ENCODE data around the gene ABCD4.
A peak's percentile ranks its signal among the peaks of the same experiment; 100 is the strongest.
"Not testable (repeated sequence)": the region's sequence is repeated elsewhere in the genome, so short reads cannot be mapped to it uniquely, and the experiment has no call there.

Gene ABCD4

DNA sequence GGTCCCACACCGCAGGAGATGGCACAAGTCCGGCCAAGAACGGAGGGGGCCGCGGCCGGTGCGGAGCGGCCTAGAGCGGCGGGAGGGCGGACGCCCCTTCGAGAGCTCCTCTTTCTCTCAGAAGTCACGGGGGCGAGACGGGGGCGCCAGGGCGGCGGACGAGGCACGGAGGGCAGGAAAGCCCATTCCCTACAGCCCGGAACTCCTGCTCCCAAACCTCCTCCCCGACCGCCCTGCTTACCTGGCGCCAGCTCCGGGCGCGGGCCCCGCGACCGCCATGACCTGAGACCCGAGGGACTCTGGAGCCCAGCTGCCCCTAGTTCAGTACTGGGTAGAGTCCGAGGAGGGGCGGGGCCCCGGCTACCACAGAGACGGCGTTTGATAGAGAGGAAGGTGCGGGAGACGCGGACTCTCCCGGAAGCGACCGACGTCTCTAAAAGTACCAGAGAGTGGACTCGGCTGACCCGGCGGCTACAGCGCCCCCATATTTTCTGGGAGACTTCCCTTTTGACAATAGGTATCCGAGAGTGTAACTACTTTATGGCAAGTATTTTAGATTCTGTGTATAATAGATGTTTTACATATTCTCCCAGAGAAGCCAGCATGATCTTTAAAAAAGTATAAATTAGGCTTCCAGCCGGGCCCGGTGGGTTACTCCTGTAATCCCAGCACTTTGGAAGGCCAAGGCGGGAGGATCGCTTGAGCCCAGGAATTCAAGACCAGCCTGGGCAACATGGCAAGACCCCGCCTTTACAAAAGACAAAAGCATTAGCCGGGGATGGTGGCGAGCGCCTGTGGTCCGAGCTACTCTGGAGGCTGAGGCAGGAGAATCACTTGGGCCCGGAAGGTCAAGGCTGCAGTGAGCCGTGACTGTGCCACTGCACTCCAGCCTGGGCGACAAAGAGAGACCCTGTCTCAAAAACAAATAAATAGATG, at the start of gene ABCD4:
Gene ABCD4, minus strand, starts transcription at position 301 of the 936 bp plus-strand sequence. Its CDS starts 22 bp downstream, at position 279.
- Mint-ChIP-seq H3K36me3 (ENCODE audit: low read depth) (peaks cover 9% of the 10 kb centered on the region), H3K4me1 (peaks cover 26% of the 10 kb centered on the region), H3K27ac (peak within 1 kb of the TSS; percentile 93), H3K9me3 (no peaks in the 10 kb centered on the region), H3K4me3 (peak within 1 kb of the TSS; percentile 99), H3K27me3 (no peaks in the 10 kb centered on the region)
- ATAC-seq: peak; percentile 99
- DNase-seq: peak; percentile 94

DNA sequence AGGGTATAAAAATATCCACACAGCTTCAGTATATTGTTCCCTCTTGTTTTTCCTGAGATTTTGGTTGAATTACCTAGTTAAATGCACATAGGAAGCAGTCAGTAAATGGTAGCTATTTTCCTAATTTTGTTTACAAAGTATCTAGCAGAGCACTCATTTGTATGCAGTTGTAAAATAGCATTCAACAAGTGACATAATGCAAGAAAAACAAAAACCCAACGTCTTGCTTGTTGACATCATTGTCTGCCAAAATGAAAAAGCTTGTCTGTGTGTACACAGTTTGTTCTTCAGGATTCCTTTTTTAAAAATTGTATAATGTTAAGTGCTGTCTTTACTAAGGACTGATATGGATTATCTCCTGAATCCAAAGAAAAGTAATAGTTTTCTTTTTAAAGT, 48.2 kb upstream of the ABCD4 start:
- Mint-ChIP-seq H3K4me3 (no peak overlapping the region), H3K27ac (no peak overlapping the region), H3K27me3 (peaks cover 6% of the 10 kb centered on the region), H3K9me3 (no peaks in the 10 kb centered on the region), H3K36me3 (ENCODE audit: low read depth) (no peaks in the 10 kb centered on the region), H3K4me1 (no peaks in the 10 kb centered on the region)
- ATAC-seq (no peak), DNase-seq (no peak)

DNA sequence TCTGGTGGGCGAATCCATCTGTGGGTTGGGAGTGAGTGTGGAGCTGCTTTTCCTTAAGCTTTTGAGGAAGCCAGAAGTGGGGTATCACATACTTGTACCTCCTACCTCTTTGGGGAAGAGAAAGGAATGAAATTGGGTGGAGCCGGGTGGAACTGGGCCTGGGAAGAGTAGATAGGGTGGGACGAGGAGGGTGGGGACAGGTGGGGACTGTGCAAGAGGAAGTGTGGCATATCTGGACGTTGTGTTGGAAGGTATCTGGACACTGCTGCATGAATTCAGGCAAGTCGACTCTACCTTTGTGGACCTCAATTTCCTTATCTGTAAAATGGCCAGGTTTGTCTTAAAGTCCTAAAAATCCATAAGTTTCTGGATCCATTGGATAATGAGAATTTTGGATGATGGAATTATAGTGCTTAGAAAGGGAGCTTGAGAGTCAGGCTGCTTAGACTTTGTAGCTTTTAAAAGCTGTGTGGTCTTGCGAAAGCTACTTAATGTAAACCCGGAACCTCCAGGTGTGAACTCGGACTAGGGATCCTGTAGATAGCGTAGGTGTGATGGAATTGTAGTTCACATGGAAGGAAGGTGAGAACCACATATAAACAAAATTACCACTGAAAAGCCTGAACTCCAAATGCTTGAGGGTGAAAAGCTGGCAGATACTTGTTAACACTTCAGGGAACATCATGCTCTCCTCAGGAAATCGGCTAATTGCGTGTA, 47.6 kb upstream of the ABCD4 start:
- Mint-ChIP-seq H3K4me1 (no peaks in the 10 kb centered on the region), H3K27ac (no peak overlapping the region), H3K4me3 (no peak overlapping the region), H3K9me3 (no peaks in the 10 kb centered on the region), H3K27me3 (peaks cover 6% of the 10 kb centered on the region), H3K36me3 (ENCODE audit: low read depth) (no peaks in the 10 kb centered on the region)
- ATAC-seq (no peak), DNase-seq (no peak)

DNA sequence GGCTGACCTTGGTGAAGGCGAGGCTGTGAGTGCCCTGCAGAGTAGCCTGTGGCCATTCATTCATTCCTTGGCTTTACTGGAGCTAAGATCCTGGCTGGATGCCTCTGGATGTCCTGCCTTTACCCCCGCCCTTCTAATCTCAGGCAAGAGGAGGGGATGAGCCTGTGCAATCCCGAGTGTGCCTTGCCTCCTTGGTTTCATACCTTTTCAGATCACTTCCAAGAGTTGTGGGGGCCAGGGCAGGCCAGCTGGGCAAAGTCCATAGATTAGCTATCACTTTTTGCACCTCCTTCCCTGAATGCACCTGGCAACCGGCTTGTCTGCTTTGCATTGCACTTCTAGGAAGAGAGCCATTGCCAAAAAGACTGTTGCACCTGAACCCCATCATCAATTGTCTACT, 47.0 kb upstream of the ABCD4 start:
- H3K27me3 Mint-ChIP-seq: peaks cover 4% of the 10 kb centered on the region
- no peak for DNase-seq
- ATAC-seq: no peak
- H3K9me3 Mint-ChIP-seq: no peaks in the 10 kb centered on the region
- no peaks in the 10 kb centered on the region for H3K4me1 Mint-ChIP-seq
- no peaks in the 10 kb centered on the region for H3K36me3 Mint-ChIP-seq (ENCODE audit: low read depth)
- H3K4me3 Mint-ChIP-seq: no peak overlapping the region
- H3K27ac Mint-ChIP-seq: no peak overlapping the region

DNA sequence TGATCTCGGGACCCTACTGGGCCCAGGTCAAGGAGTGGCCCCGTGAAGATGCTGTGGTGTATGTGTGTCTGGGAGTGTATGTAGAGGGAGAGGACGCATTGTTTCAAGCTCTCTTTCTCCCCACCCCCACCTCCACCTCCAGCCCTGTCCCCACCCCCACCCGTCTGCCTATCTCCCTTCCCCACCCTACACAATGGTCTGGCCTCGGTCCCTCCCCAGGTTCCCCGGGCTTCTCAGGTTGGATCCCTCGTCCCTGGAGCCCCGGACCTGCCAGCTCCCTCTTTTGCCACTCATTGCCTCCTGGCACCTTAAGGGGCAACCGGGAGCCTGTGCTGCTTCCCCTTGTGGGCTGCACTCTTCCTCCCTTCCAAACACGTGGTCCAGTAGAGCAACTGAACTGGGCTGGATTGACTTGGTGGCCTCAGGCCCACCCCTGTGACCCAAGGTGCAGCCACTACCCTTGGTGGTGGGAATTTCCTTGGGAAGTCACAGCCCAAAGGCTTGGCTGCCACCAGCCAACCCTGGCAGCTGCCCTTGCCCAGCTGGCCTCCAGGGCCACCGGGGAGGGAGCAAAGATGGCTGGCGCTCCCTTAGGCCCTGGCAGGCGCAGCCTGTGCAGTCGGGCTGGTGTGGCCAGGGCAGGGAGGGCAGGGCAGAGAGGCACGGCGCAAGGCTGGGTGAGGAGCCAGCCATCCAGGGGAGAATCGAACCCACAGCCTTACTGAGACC, 46.2 kb upstream of the ABCD4 start:
- Mint-ChIP-seq H3K4me3 (no peak overlapping the region), H3K36me3 (ENCODE audit: low read depth) (no peaks in the 10 kb centered on the region), H3K4me1 (no peaks in the 10 kb centered on the region), H3K27me3 (peaks cover 4% of the 10 kb centered on the region), H3K27ac (no peak overlapping the region), H3K9me3 (no peaks in the 10 kb centered on the region)
- DNase-seq (no peak), ATAC-seq (no peak)

DNA sequence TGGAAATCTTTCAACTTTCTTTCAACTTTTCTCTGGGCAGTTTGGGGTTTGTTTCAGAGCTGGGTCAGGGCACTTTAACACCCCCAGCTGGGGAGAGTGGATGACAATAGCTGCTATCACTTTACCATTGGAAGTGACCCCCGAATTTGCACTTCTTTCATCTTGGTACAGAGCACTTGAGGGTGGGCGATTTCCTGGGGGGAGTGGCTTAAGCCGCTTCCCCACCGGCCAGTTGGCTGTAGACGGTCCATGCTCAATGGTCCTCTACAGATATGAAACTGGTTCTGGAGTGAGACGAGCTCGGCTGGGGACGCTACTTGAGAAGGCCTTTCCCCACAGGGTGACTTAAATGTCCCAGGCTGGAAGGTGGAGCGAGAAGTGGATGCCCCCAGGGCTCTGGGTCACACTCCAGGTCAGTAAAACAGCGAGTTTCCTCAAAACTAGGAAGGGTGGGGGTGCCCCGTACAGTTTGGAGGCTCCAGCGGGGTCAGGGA, 45.6 kb upstream of the ABCD4 start, which contains the start of gene VRTN:
Gene VRTN, plus strand, starts transcription at position 231 of the 494 bp plus-strand sequence. CDS start 8,313 bp downstream, outside the sequence.
- no peak within 1 kb of the TSS for H3K4me3 Mint-ChIP-seq
- no peak within 1 kb of the TSS for H3K27ac Mint-ChIP-seq
- ATAC-seq (no peak), DNase-seq (no peak)
- H3K9me3 Mint-ChIP-seq: no peaks in the 10 kb centered on the region
- no peaks in the 10 kb centered on the region for H3K36me3 Mint-ChIP-seq (ENCODE audit: low read depth)
- H3K4me1 Mint-ChIP-seq: no peaks in the 10 kb centered on the region
- H3K27me3 Mint-ChIP-seq: peaks cover 4% of the 10 kb centered on the region

DNA sequence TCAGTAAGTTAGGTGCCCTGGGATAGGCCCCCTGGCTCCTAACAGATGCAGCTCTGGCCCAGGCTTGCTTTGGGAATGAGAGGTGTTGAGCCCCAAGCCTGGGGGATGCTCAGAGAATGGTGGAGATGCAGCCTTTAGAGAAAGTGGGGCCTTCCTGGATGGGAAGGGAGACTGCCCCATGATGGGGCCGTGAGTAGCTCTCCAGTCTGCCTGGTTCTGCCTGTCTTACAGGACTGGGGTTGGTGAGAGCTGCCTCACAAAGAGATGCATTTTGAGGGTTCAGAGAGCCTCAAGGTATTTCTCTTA, 45.0 kb upstream of the ABCD4 start:
- H3K4me3 Mint-ChIP-seq: no peak overlapping the region
- H3K4me1 Mint-ChIP-seq: no peaks in the 10 kb centered on the region
- H3K27ac Mint-ChIP-seq: no peak overlapping the region
- no peaks in the 10 kb centered on the region for H3K9me3 Mint-ChIP-seq
- no peaks in the 10 kb centered on the region for H3K36me3 Mint-ChIP-seq (ENCODE audit: low read depth)
- ATAC-seq: no peak
- DNase-seq: no peak
- peaks cover 4% of the 10 kb centered on the region for H3K27me3 Mint-ChIP-seq

DNA sequence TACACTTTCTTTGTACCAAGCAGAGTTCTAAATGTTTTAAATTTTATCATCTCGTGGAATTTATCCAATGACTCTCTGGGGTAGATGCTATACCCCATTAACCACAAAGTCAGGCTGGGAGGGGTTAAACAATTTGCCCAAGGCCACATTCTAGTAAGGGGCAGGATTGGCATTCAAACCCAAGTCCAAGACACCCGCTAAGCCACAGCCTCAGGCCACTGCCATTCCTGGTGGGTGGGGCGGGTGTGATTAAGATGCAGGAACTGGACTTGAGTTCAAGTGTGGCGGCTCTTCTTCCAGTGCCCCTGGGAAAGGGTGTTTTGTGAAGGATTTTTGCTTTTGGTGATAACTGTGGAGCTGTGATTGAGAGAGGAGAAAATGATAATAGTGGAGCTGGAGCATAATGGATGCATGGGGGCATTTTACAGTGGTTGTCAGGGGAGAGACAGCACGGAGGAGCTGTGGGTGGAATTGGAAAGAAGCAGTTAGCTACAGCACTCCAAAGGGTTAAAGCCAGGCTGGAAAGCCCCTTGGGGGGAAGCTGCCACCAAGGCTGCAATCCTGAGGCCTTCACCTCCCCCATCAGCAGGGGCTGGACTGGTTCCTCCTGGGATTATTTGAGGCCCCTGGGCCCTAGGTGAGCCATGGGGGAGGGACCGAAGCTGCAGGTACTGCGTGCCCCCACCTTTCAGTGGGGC, 44.5 kb upstream of the ABCD4 start:
- no peak for ATAC-seq
- Mint-ChIP-seq H3K4me1 (no peaks in the 10 kb centered on the region), H3K4me3 (no peak overlapping the region), H3K27me3 (peaks cover 5% of the 10 kb centered on the region), H3K36me3 (ENCODE audit: low read depth) (no peaks in the 10 kb centered on the region), H3K27ac (no peak overlapping the region), H3K9me3 (no peaks in the 10 kb centered on the region)
- no peak for DNase-seq

DNA sequence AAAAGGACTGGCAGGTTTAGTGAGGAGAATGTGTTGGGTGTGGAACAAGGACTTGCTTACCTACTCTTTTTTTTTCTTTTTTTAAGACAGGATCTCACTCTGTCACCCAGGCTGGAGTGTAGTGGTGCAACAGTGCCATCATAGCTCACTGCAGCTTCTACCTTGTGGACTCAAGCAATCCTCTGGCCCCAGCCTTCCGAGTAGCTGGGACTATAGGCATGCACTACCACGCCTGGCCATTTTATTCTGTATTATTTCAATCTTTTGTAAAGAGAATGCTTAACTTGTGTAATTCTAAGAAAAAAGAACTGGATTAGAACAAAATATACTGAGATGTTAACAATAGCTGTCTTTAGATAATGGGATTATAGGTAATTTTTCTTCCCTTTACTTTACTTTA, 43.6 kb upstream of the ABCD4 start:
- Mint-ChIP-seq H3K27ac (no peak overlapping the region), H3K4me3 (no peak overlapping the region), H3K9me3 (no peaks in the 10 kb centered on the region), H3K27me3 (peaks cover 5% of the 10 kb centered on the region), H3K4me1 (no peaks in the 10 kb centered on the region), H3K36me3 (ENCODE audit: low read depth) (no peaks in the 10 kb centered on the region)
- no peak for ATAC-seq
- DNase-seq: no peak

DNA sequence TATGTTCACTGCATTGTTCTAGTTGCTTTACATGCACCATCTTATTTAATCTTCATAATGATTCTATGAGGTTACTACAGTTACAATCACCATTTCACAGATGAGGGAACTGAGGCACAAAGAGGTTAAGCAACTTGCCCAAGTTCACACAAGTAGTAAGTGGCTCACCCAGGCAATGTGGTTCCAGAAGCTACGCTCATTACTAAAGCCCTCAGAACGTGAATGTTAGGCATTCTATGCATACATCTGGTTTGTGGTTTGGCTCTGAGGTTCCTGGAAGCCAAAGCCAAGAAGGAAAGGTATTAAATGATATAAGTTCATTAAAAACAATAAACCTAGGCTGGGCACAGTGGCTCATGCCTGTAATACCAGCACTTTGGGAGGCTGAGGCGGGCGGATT, 31.2 kb upstream of the ABCD4 start:
- Mint-ChIP-seq H3K36me3 (ENCODE audit: low read depth) (no peaks in the 10 kb centered on the region), H3K27me3 (peaks cover 9% of the 10 kb centered on the region), H3K4me3 (no peak overlapping the region), H3K4me1 (no peaks in the 10 kb centered on the region), H3K9me3 (no peaks in the 10 kb centered on the region), H3K27ac (no peak overlapping the region)
- no peak for DNase-seq
- no peak for ATAC-seq

DNA sequence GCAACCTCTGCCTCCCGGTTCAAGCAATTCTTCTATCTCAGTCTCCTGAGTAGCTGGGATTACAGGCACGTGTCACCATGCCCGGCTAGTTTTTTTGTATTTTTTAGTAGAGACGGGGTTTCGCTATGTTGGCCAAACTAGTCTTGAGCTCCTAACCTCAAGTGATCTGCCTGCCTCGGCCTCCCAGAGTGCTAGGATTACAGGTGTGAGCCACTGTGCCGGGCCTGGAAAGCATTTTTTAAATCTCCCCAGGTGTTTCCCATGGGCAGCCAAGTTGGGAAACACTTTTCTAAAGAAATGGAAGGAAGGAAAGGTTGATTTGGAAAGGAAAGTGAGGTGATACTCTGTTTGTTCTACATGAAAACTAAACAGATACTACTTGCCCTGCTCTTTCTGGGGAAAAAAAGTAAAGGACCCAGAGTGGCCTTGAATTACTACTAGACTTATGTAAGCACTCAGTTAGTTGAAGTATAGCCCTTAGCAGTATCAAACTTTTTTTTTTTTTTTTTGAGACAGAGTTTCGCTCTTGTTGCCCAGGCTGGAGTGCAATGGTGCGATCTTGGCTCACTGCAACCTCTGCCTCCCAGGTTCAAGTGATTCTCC, 27.3 kb upstream of the ABCD4 start:
- H3K27me3 Mint-ChIP-seq; H3K9me3 Mint-ChIP-seq; ATAC-seq; H3K36me3 Mint-ChIP-seq (ENCODE audit: low read depth); H3K27ac Mint-ChIP-seq; H3K4me1 Mint-ChIP-seq; DNase-seq; H3K4me3 Mint-ChIP-seq: not testable (repeated sequence)

DNA sequence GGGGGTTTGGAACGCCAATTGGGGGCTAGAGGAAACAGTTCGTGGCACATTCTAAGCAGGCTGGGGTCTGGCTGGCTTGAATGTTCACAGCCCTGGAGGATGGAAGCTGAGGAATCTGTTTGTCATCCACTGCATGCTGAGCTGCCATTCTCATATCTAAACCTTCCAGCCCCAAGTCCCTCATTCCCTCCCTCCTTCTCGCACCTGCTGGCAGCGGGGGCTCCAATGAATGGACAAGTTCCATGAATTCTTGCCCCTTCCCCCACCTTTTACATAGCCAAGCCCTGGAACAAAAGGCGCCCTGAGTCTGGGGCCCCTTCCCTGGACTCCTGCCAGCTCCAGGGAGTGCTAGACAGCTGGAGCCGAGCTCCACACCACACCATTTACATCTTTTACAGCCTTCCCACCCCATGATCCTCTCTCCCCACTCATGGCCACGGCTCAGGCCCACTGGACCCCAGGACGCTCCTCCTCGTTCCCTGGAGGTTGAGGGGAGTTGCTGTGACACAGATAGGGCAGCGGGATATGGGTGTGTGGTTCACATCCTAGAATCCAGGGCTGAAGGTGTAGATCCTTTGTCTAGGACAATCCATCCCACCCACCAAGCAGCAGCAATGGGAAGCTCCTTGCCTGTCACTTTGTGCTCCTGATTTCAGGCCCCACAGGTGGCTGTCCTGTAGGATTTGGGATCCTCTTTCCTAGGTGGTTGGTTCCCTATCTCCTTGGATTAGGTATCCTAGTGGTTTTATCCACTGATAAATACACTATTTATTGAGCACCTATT, 23.8 kb upstream of the ABCD4 start:
- no peak overlapping the region for H3K4me3 Mint-ChIP-seq
- no peaks in the 10 kb centered on the region for H3K9me3 Mint-ChIP-seq
- no peak overlapping the region for H3K27ac Mint-ChIP-seq
- no peaks in the 10 kb centered on the region for H3K36me3 Mint-ChIP-seq (ENCODE audit: low read depth)
- no peak for DNase-seq
- ATAC-seq: no peak
- H3K4me1 Mint-ChIP-seq: no peaks in the 10 kb centered on the region
- H3K27me3 Mint-ChIP-seq: peaks cover 2% of the 10 kb centered on the region

DNA sequence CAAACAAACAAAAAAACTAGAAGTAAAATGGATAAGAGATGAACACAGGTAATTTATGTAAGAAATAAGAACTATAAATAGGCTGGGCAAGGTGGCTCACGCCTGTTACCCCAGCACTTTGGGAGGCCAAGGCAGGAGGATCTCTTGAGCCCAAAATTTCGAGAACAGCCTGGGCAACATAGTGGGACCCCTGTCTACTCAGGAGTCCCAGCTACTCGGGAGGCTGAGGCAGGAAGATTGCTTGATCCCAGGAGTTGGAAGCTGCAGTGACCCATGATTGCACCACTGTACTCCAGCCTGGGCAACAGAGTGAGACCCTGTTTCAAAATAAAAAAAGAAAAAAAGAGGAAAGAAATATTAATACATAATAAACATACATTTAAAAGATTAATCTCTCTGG, 22.7 kb upstream of the ABCD4 start:
- no peaks in the 10 kb centered on the region for H3K4me1 Mint-ChIP-seq
- H3K9me3 Mint-ChIP-seq: no peaks in the 10 kb centered on the region
- H3K36me3 Mint-ChIP-seq (ENCODE audit: low read depth): no peaks in the 10 kb centered on the region
- H3K4me3 Mint-ChIP-seq: no peak overlapping the region
- ATAC-seq (no peak), DNase-seq (no peak)
- H3K27ac Mint-ChIP-seq: no peak overlapping the region
- peaks cover 8% of the 10 kb centered on the region for H3K27me3 Mint-ChIP-seq
